Measurements from ENCODE around the gene SULT1A1. TPM values are rescaled to one million over a fixed set of nuclear protein-coding genes. Genes with fewer than 3 reads are reported as not detected.
"Not testable (repeated sequence)": the region's sequence is repeated elsewhere in the genome, so short reads cannot be mapped to it uniquely, and the experiment has no call there.

SULT1A1 gene
- total RNA-seq, 2 donors from 2014 or later: 8.2 to 15.6 TPM

DNA sequence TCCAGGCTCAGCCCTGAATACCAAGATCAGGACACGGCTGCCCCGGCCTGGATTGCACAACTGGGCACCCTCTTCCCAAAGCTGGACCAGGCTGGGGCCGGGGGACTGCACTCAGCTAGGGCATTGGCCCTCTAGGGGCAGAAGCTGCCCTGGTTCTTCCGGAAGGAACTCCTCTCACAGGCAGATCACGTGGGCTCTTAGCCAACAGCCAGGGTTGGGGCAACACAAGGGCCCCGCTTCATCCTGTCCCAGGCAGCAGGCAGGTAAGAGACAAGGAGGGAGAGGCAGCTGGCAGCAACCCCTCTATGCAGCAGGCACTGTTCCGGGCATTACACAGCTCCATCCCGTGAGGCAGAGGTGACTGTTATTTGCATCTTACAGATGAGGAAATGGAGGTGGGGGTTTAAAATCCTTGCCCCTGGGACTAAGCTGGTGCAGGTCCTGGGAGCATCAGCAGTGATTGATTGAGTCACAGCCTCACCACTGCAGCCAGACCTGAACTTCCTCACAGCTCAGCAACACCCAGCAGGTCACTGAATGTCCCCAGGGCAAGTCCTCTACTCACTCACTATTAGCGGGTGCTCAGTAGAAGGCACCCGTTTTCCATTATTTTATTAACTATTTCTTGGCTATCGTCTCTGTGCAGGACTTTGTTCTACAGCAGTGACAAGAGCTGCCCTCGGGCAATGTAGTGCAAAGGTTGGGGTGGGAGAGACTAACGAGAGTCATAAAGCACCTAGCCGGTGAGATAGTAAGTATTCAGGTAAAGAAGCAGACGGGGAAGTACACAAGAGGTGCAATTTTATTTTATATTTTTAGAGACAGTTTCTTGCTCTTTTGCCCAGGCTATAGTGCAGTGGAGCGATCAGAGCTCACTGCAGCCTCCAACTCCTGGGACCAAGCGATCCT lies 10.2 kb downstream of the SULT1A1 start:
- DNase-seq (ENCODE audit: low spot score in 2 of 2); H3K27ac Mint-ChIP-seq; H3K36me3 Mint-ChIP-seq; H3K9me3 Mint-ChIP-seq: not testable (repeated sequence)
- ATAC-seq: peak; percentile 86 to 92

DNA sequence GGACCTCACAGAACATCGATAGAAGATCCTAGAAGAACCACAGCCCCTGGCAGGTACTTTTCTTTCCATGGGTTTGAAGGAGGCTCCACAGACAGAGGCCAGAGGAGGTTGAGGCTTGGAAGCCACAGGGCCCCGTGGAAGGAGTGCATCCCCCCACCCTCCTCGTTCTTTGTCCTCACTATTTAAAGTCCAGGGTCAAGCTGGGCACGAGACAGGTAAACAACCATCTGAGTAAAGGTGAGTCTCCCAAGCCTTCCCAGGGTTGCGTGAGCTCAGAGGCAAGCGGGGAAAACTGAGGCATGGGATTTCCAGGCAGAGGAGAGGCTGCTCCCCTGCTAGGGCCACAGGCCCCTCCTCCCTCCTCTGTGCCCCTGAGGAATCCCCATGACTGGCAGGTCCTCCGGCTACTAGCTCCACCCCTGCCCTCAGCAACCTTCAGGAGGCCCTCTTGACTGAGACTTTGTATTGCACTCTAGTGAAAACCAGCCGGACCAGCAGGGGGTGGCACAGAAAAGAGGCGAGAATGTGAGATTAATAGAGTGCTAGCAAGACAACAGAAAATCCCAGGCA lies 12.1 kb downstream of the SULT1A1 start:
- Mint-ChIP-seq H3K36me3 (no peaks in the 10 kb centered on the region), H3K9me3 (no peaks in the 10 kb centered on the region), H3K27ac (peak overlapping the region in 1 of 2 donors; percentile 50)
- DNase-seq (ENCODE audit: low spot score in 2 of 2): no peak
- no peak for ATAC-seq

DNA sequence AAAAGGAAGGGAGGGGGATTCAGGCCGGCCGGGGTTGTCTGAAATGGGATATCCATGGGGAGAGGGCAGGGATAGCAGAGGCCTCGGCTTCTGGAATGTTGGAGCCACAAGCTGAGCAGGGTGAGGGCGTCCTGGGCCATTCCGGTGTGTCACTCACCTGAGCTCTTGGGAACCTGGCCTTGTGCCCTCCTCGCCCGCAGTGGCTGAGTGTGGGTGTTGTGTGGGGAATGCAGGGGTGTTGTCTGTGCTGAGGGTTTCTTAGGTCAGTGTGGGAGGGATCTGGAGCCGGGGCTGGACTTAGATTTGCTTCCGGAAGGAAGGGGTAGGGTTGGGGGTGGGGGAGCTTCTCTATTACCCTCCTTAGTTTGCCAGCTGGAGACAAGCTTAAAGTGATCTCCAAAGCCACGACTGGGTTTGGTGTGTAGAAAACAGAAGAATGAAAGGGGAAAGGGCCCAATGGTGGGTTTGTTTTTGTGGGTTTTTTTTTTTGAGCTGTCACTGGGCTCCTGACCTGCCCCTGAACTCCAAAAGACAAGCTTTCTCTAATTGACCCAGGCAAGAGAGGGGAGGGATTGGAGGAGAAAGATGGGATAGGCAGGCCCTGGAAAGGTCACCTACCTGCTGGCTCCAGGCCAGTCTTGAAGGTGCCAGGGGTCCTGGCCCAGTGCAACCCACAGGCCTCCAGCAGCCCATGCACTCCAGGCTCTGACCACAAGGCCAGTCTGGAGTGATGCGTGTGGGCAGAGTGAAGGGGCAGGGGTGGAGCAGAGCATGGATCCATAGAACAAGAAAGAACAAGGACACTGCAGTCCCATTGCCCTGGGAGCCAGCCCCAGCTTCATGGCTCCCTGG lies 12.8 kb downstream of the SULT1A1 start, which contains the start of gene SULT1A2:
Gene SULT1A2, minus strand, starts transcription at position 211 of the 852 bp plus-strand sequence. CDS start 1,120 bp downstream, outside the sequence.
- ATAC-seq: no peak

DNA sequence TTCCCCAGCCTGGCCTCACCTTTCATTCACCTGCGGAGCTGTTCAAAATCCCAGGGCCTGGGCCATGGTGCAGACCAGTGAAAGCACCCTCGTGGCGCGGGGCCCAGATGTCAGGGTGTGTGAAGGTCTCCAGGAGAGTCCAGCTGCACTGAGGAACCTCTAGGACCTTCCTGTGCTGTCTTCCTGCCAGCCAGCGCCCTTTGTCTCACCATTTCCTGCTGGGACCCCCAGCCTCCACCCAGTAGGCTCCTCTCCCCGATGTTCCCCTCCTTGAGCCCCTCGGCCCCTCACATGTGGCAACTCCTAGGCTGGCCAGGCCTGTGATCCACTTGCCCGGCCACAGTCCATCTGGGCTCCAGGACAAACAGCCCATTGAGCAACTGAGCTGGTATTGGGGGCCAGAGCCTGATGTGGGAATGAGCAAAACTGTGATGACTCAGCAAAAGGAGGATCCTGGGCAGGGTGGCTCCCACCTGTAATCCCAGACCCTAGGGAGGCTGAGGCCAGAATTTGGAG lies 13.7 kb downstream of the SULT1A1 start:
- ATAC-seq: no peak
- Mint-ChIP-seq H3K9me3 (no peaks in the 10 kb centered on the region), H3K36me3 (no peaks in the 10 kb centered on the region), H3K27ac (peak overlapping the region in 1 of 2 donors; percentile 64)
- no peak for DNase-seq (ENCODE audit: low spot score in 2 of 2)

More for the DNA sequence above, 12.8 kb downstream of the SULT1A1 start, which contains the start of gene SULT1A2:
- Mint-ChIP-seq H3K27ac (peak within 1 kb of the TSS; percentile 50 to 64), H3K36me3 (no peaks in the 10 kb centered on the region), H3K9me3 (no peaks in the 10 kb centered on the region)
- DNase-seq (ENCODE audit: low spot score in 2 of 2): no peak

DNA sequence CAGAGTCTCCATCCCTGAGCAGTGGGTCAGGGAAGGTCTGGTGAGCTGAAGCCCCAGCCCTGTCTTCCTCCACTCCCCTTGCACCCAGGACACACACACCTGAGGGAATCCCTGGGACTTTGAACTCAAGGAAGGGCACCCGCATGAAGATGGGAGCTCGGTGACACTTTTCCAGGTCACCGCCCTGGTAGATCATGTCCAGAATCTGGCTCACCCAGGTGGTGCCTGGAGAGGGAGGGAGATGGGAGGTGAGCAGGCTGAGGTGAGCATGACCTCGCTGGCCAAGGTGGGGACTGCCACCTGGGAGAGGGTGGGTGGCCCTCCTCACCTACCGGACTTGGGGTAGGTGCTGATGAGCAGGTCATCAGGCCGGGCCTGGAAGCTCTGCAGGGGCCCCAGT lies 14.4 kb downstream of the SULT1A1 start:
- not testable (repeated sequence) for H3K36me3 Mint-ChIP-seq; DNase-seq (ENCODE audit: low spot score in 2 of 2); ATAC-seq; H3K27ac Mint-ChIP-seq; H3K9me3 Mint-ChIP-seq

DNA sequence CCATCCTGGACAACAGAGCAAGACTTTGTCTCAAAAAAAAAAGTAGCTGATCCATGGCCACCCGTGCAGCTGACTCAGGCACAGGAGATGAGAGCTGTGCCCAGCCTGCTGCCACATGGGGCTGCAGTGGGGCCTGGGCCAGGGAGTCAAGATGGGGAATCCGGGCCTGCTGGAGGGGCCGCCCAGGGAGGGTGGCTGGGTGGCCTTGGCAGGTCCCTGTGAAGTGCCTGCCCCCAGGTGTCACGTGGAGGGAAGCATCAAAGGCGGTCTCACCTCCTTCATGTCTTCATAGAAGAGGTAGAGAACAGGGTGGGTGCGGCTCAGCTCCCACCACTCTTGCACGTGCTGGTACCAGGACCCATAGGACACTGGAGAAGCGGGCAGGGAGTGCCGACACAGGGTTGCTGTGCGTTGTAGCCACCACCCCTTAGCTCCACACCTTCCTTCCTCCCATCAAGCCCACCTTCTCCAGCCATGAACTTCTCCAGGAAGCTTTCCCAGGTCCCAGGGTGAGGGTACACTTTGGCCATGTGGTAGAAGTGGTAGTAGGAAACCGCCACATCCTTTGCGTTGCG lies 16.8 kb downstream of the SULT1A1 start:
- no peaks in the 10 kb centered on the region for H3K9me3 Mint-ChIP-seq

DNA sequence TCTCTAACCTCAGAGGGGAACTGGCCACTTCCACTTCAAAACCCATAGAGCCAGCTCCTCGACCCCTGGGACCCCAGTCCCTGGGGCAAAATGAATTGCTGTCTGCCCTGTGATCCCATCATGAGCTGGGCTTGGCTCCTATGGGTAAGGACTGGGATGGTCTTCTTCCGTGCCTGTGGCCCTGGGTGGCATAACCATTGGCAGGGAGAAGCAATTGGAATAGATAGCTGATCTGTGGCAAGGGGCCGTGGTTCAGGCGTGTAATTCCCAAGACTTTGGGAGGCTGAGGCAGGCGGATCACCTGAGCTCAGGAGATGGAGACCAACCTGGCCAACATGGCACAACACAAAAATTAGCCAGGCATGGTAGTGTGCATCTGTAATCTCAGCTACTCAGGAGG lies 17.3 kb downstream of the SULT1A1 start:
- no peak for ATAC-seq
- H3K27ac Mint-ChIP-seq: peak overlapping the region in 1 of 2 donors; percentile 29

More for the DNA sequence above, 16.8 kb downstream of the SULT1A1 start:
- no peaks in the 10 kb centered on the region for H3K36me3 Mint-ChIP-seq
- peak overlapping the region; percentile 50 to 63 for H3K27ac Mint-ChIP-seq
- DNase-seq (ENCODE audit: low spot score in 2 of 2) (no peak), ATAC-seq (no peak)

DNA sequence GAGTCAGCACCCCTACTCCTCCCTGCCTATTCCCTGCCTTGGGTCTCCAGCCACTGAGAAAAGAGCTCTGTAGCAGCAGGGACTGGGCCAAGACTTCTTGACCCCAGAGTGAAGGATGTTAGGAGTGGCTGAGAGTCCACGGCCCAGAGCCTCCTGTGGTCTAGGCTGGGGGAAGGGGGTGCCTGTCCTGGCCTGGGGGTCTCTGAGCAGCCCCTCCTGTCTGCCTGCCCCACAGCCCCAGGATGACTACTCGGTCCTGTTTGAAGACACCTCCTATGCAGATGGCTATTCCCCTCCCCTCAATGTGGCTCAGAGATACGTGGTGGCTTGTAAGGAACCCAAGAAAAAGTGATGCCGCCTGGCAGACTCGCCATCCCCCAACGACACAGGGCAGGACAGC lies 18.5 kb downstream of the SULT1A1 start:
- Mint-ChIP-seq H3K36me3 (no peaks in the 10 kb centered on the region), H3K27ac (no peak overlapping the region), H3K9me3 (no peaks in the 10 kb centered on the region)
- no peak for ATAC-seq
- no peak for DNase-seq (ENCODE audit: low spot score in 2 of 2)

More for the DNA sequence above, 17.3 kb downstream of the SULT1A1 start:
- Mint-ChIP-seq H3K36me3 (no peaks in the 10 kb centered on the region), H3K9me3 (no peaks in the 10 kb centered on the region)
- no peak for DNase-seq (ENCODE audit: low spot score in 2 of 2)

DNA sequence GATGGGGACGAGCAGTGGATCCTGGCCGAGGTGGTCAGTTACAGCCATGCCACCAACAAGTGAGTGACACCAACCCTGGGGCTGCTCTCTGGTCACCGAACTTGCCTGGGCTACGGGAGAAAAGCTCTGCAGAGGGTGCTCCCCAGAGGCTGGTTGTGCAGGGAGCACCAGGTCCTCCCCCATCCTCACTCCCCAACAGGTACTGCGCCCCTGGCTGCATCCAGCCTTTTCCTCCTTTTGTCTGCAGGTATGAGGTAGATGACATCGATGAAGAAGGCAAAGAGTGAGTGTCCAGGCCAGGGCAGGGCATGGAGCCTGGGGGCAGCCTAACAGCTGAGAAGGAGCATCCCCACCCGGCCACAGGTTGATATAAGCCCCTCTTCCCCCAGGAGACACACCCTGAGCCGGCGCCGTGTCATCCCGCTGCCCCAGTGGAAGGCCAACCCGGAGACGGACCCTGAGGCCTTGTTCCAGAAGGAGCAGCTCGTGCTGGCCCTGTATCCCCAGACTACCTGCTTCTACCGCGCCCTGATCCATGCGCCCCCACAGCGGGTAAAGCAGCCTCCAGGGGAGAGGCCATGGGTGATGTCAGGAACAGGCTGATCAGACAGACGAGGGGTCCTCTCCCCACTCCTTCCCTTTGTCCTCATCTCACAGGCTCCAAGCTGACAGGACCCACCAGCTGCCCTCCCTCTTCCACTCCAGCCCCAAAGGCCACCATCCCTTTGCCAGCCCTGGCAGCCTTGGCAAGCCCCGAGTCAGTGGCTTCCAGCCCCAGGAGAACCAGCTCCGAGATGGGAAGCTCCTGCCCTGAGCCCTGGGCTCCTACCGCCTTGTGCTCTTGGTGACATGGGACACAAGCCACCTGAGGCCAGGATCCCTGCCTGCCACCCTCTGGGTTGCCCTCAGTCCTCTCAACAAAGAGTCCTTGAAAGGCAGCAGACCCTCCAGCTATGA lies 19.2 kb downstream of the SULT1A1 start:
- H3K36me3 Mint-ChIP-seq: no peaks in the 10 kb centered on the region

DNA sequence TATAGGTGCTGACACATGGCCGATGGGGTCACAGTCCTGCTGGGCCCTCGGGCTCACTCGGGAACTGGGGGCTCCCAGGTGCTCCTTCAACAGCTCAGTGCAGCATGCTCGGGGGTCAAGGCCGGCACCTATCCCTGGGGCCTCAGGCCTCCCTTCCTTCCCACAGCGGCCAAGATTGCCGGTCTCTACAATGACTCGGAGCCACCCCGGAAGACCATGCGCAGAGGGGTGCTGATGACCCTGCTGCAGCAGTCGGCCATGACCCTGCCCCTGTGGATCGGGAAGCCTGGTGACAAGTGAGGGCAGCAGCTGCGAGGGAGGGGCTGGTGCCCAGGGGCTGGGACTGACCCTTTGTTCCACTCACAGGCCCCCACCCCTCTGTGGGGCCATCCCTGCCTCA lies 19.9 kb downstream of the SULT1A1 start:
- no peak for ATAC-seq
- Mint-ChIP-seq H3K27ac (no peak overlapping the region), H3K36me3 (no peaks in the 10 kb centered on the region), H3K9me3 (no peaks in the 10 kb centered on the region)
- no peak for DNase-seq (ENCODE audit: low spot score in 2 of 2)

More for the DNA sequence above, 19.2 kb downstream of the SULT1A1 start:
- DNase-seq (ENCODE audit: low spot score in 2 of 2): no peak
- no peaks in the 10 kb centered on the region for H3K9me3 Mint-ChIP-seq
- no peak for ATAC-seq
- H3K27ac Mint-ChIP-seq: peak overlapping the region in 1 of 2 donors; percentile 44

DNA sequence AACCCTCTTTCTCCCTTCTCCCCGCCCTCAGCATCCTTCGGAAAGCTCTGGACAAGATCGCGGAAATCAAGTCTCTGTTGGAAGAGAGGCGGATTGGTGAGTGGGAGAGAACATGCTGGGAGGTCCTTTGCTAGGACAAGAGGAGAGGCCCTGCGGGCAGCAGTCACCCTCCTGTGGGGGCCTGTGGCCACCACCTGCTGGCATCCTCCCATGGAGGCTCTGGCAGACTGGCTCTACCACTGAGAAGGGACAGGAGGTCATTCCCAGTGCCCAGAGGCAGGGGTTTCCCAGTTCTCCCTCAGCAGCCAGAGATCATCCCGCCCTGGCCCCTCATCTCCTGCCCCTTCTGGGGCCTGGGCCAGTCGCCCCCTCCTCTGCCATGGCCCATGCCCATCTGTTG lies 20.8 kb downstream of the SULT1A1 start:
- DNase-seq (ENCODE audit: low spot score in 2 of 2): no peak

DNA sequence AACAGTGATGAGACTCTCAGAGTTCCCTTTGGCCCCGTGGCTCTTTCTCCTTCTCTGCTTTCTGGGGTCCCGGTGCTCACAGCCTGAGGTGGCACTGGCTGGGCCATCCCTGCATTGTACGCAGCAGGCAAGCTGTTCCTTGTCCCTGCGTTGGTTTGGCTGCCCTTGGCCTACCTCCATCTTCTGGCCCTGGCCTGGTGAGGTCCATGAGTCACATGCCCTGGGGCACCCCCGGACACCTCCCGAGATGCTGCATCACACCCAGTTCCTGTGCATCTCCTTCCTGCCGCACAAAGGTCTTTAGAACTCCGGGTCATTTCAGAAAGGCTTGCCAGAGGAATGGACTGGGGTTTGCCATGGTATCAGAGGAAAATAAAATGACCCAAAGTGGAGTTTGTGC lies 22.5 kb downstream of the SULT1A1 start:
- peak overlapping the region in 1 of 2 donors; percentile 58 for H3K27ac Mint-ChIP-seq
- ATAC-seq (peak in 1 of 2 donors; percentile 50), DNase-seq (ENCODE audit: low spot score in 2 of 2) (no peak)
- H3K9me3 Mint-ChIP-seq: no peaks in the 10 kb centered on the region
- H3K36me3 Mint-ChIP-seq: no peaks in the 10 kb centered on the region

More for the DNA sequence above, 20.8 kb downstream of the SULT1A1 start:
- Mint-ChIP-seq H3K27ac (peak overlapping the region; percentile 52 to 74), H3K9me3 (no peaks in the 10 kb centered on the region), H3K36me3 (no peaks in the 10 kb centered on the region)
- no peak for ATAC-seq

DNA sequence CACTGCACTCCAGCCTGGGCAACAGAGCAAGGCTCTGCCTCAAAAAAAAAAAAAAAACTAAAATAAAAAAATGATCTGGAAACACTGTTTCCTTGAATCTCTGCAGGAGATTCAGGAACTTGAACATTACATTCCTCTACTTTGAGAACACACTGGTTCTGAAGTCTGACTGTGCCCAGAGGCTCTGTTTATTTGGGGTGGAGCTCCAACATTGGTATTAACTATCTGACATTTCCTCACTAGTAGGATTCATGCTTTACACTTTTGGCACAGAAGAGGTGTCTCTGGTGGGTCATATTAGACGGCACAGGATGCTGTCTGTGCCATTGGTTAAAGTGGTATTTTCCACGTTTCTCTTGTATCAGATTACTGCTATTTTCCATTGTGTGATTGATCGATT lies 23.4 kb downstream of the SULT1A1 start:
- no peaks in the 10 kb centered on the region for H3K36me3 Mint-ChIP-seq
- DNase-seq (ENCODE audit: low spot score in 2 of 2) (no peak), ATAC-seq (no peak)
- no peaks in the 10 kb centered on the region for H3K9me3 Mint-ChIP-seq
- H3K27ac Mint-ChIP-seq: no peak overlapping the region

DNA sequence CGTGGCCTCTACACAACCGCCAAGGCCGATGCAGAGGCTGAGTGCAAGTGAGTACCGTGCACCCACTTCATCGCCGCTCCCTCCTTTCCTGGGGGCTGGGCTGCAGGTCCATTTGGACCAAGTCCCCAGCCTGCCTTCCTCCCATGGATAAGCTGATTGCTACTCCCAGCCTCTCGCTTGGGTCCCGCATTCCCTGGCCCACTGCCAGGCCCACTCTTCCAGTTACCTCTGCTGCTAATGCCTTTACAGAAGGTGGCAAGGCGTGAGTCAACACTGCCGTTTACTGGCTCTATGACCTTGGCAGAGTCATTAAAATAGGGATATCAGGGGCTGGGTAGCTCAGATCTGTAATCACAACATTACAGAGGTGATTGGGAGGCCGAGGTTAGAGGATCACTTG lies 24.2 kb downstream of the SULT1A1 start:
- H3K9me3 Mint-ChIP-seq: no peaks in the 10 kb centered on the region
- no peak overlapping the region for H3K27ac Mint-ChIP-seq
- DNase-seq (ENCODE audit: low spot score in 2 of 2): no peak
- no peaks in the 10 kb centered on the region for H3K36me3 Mint-ChIP-seq
- no peak for ATAC-seq

DNA sequence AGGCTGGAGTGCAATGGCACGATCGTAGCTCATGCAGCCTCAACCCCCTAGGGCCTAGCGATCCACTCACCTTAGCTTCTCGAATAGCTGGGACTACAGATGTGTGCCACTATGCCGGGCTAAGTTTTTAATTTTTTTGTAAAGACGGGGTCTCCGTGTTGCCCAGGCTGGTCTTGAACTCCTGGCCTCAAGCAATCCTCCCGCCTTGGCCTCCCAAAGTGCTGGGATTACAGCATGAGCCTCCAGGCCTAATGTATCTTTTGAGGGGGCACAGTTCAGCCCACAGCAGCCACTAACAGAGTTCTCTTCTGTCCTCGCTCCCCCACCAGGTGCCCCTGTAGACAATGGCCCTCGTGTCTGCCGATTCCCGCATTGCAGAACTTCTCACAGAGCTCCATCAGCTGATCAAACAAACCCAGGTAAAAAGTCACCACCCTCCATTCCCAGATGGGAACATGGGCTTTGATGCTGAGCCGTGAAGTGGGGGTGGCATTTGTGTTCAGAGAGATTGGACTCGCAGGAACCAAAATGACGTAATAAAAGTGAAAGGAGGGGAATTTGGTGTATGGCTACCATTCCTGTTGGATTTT lies 29.0 kb downstream of the SULT1A1 start:
- no peaks in the 10 kb centered on the region for H3K36me3 Mint-ChIP-seq
- H3K9me3 Mint-ChIP-seq: no peaks in the 10 kb centered on the region
- no peak for DNase-seq (ENCODE audit: low spot score in 2 of 2)
- no peak for ATAC-seq
- H3K27ac Mint-ChIP-seq: no peak overlapping the region
